ENCODE results near the gene AP3S2. TPM values are rescaled to one million over a fixed set of nuclear protein-coding genes. Genes with fewer than 3 reads are reported as not detected.
"Not testable (repeated sequence)": the region's sequence is repeated elsewhere in the genome, so short reads cannot be mapped to it uniquely, and the experiment has no call there.

AP3S2 gene
- total and polyA plus RNA-seq, 7 donors: 18.0 to 74.3 (median 44.7) TPM

DNA sequence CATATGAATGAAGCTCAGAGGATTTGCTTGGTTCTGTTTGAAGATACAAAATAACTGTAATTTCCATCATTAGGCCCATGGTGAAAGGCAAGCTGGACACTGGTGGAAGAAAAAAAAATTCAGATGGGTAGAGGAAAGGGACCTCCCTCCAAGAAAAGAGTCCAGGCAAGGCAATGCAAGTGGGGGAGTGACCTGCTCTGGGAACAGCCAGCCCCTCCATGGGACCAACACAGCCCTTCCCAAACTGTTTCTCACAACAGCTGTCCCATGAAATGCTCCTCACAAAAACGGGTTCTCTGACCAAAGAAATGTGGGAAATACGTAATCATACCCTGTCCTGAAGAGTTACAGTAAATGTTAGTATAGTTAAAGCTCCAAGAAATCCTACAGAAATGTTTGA lies 4.4 kb upstream of the AP3S2 start:
- no peak overlapping the region for H3K4me3 ChIP-seq
- no peak for TF ChIP-seq CTCF (IDR thresholded peaks at IDR 0.05)
- H3K27ac ChIP-seq: no peak overlapping the region
- H3K4me1 ChIP-seq: peaks cover 4% of the 10 kb centered on the region
- ATAC-seq (no peak), DNase-seq (no peak)
- H3K27me3 ChIP-seq (ENCODE audit: insufficient read depth in 3 of 3, low read length in 2 of 3): no peaks in the 10 kb centered on the region
- WGBS, 3 donors: 57 to 71% (median 70%) methylated on average over 2 of the region's 2 CpGs
- peaks cover 0 to 32% of the 10 kb centered on the region in 2 donors for H3K36me3 ChIP-seq (ENCODE audit: insufficient read depth in 1 of 2, low read depth in 1 of 2)
- H3K9me3 ChIP-seq: no peaks in the 10 kb centered on the region
- intact Hi-C loops (cut with DNase I): loop anchor here in 1 of 2 donors (5.0 kb wide), 2 partner anchors 189 to 329 kb away; no protein-coding TSS in a partner anchor

DNA sequence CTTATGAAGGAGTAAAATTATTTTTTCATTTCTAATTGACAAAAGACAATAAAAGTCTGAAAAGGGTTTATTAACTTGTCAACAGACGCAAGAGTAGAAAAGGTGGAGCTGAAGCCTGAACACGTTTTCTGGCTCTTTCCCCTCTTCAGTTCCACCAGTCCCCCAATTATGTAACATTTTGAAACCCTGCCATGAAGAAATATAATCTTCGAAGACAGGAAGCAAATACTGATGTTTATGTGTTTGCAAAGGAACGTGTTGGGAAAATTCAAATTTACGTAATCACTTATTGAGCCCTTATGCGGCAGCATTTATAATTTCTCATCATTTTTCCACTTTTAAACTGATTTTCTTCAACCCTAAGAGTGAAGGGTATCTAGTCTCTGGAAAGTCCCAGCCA lies 767 bp downstream of the AP3S2 start:
- intact Hi-C loops (cut with DNase I): loop anchor here in 1 of 2 donors (5.0 kb wide), 1 partner anchor 184 kb away; no protein-coding TSS in a partner anchor
- no peak for TF ChIP-seq CTCF (IDR thresholded peaks at IDR 0.05)
- H3K27ac ChIP-seq: peak overlapping the region; percentile 88
- H3K4me3 ChIP-seq: peak overlapping the region; percentile 89
- no peaks in the 10 kb centered on the region for H3K27me3 ChIP-seq (ENCODE audit: insufficient read depth in 3 of 3, low read length in 2 of 3)
- DNase-seq (no peak), ATAC-seq (peak in 1 of 4 donors; percentile 18)
- no peaks in the 10 kb centered on the region for H3K9me3 ChIP-seq
- peaks cover 9 to 10% of the 10 kb centered on the region in 2 donors for H3K36me3 ChIP-seq (ENCODE audit: insufficient read depth in 1 of 2, low read depth in 1 of 2)
- H3K4me1 ChIP-seq: peaks cover 14% of the 10 kb centered on the region
- WGBS, 3 donors: 7 to 15% (median 9%) methylated on average over 6 of the region's 6 CpGs

DNA sequence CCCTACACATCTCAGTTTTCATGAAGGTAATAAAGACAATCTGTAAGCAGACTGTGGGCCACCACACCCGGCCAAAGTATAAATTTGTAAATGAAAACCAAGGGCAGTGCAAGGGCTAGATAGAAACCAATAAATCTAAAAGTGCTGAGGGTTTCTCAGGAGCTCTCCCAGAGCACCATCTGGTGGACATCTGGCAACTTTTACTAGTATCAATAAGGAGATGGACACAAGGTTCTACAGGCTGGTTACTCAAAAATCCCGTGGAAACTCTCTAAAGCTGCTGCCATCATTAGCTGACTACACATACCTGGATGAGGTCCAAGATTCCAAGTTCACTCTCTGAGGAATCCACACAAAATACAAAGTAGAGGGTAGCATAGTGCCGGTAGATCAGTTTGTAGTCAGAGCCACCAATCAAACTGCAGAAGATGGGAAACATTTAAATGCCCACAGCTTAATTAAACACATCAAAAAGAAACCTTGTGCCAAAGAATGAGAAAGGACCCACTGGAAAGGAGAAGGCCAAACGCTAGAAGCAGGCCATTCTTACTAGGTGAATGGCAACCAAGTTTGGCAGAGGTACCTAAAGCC lies 5.5 kb downstream of the AP3S2 start:
- Histone ChIP-seq H3K4me1 (peaks cover 14% of the 10 kb centered on the region), H3K27me3 (ENCODE audit: insufficient read depth in 3 of 3, low read length in 2 of 3) (no peaks in the 10 kb centered on the region), H3K36me3 (ENCODE audit: insufficient read depth in 1 of 2, low read depth in 1 of 2) (peaks cover 14 to 57% of the 10 kb centered on the region in 2 donors), H3K4me3 (no peak overlapping the region), H3K9me3 (no peaks in the 10 kb centered on the region), H3K27ac (no peak overlapping the region)
- 52 to 63% (median 57%) methylated on average over 4 of the region's 4 CpGs for whole genome bisulfite sequencing, 3 donors
- ATAC-seq: no peak
- TF ChIP-seq CTCF (IDR thresholded peaks at IDR 0.05): peak; percentile 17
- intact Hi-C loops (cut with DNase I): no loop called here
- DNase-seq: no peak

GRCh38 chr15:89885611-89886010 lies 8.2 kb downstream of the AP3S2 start:
- H3K9me3 ChIP-seq: no peaks in the 10 kb centered on the region
- peak overlapping the region; percentile 76 for H3K27ac ChIP-seq
- intact Hi-C loops (cut with DNase I): no loop called here
- no peak overlapping the region for H3K4me3 ChIP-seq
- no peak for DNase-seq
- peaks cover 18 to 84% of the 10 kb centered on the region in 2 donors for H3K36me3 ChIP-seq (ENCODE audit: insufficient read depth in 1 of 2, low read depth in 1 of 2)
- TF ChIP-seq CTCF (IDR thresholded peaks at IDR 0.05): no peak
- peaks cover 5% of the 10 kb centered on the region for H3K4me1 ChIP-seq
- H3K27me3 ChIP-seq (ENCODE audit: insufficient read depth in 3 of 3, low read length in 2 of 3): no peaks in the 10 kb centered on the region
- WGBS, 3 donors: 79 to 88% (median 81%) methylated on average over 2 of the region's 2 CpGs
- ATAC-seq: peak; percentile 5 to 33 (median 15)

DNA sequence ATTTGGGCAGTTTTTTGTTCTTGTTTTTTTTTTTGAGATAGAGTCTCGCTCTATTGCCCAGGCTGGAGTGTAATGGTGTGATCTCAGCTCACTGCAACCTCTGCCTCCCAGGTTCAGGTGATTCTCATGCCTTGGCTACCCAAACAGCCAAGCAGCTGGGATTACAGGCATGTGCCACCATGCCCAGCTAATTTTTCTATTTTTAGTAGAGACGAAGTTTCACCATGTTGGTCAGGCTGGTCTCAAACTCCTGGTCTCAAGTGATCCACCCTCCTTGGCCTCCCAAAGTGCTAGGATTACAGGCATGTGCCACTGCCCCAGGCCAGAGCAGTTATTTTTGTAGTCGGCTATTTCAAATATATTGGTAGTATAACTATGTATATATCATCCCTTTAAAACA lies 8.6 kb downstream of the AP3S2 start:
- H3K27me3 ChIP-seq (ENCODE audit: insufficient read depth in 3 of 3, low read length in 2 of 3); H3K4me3 ChIP-seq; H3K9me3 ChIP-seq; DNase-seq; H3K4me1 ChIP-seq; intact Hi-C loops (cut with DNase I): not testable (repeated sequence)
- H3K27ac ChIP-seq: peak overlapping the region; percentile 76
- H3K36me3 ChIP-seq (ENCODE audit: insufficient read depth in 1 of 2, low read depth in 1 of 2): peaks cover 18 to 88% of the 10 kb centered on the region in 2 donors
- ATAC-seq: peak; percentile 57 to 86 (median 74)
- WGBS, 3 donors: 42 to 48% (median 44%) methylated on average over 3 of the region's 3 CpGs

All from psoas muscle (tissue), 8 donors.